DMS53 treated with DMSO at 0.1 percent for 48 hours (cell line): Measurements from ENCODE around the gene CFAP100.

ENCODE experiments used
- DNase-seq: peaks from one replicate; lab custom pipeline; 2025; ENCODE audit not compliant: unreplicated experiment; lab: John Stamatoyannopoulos, UW

CFAP100 gene

GRCh38 chr3:126373682-126374601, 20.8 kb upstream of the CFAP100 start:
- DNase-seq, result no peak

- DNase-seq, result no peak
Observed at GRCh38 chr3:126375835-126376331, 18.8 kb upstream of the CFAP100 start.

GRCh38 chr3:126376444-126376843, 18.3 kb upstream of the CFAP100 start:
- DNase-seq, result no peak

- DNase-seq, result no peak
Observed at GRCh38 chr3:126377211-126377610, 17.5 kb upstream of the CFAP100 start.

GRCh38 chr3:126378341-126378751, 16.4 kb upstream of the CFAP100 start:
- DNase-seq, result no peak

- DNase-seq, result no peak
Observed at GRCh38 chr3:126380011-126380768, 14.5 kb upstream of the CFAP100 start.

- DNase-seq, result no peak
Observed at GRCh38 chr3:126381966-126382365, 12.7 kb upstream of the CFAP100 start.

GRCh38 chr3:126389112-126389793, 5.5 kb upstream of the CFAP100 start:
- peak; percentile 76 for DNase-seq

- DNase-seq, result no peak
Observed at GRCh38 chr3:126389794-126390146, 4.9 kb upstream of the CFAP100 start.

- DNase-seq, result no peak
Observed at GRCh38 chr3:126390201-126390600, 4.5 kb upstream of the CFAP100 start.

GRCh38 chr3:126390751-126391150, 4.0 kb upstream of the CFAP100 start:
- no peak for DNase-seq

- DNase-seq, result no peak
Observed at GRCh38 chr3:126391631-126392030, 3.1 kb upstream of the CFAP100 start.

- DNase-seq, result no peak
Observed at GRCh38 chr3:126392246-126392645, 2.5 kb upstream of the CFAP100 start.

GRCh38 chr3:126393563-126393962, 1.1 kb upstream of the CFAP100 start:
- no peak for DNase-seq

- no peak for DNase-seq
Observed at GRCh38 chr3:126394977-126395321, 240 bp downstream of the CFAP100 start.

GRCh38 chr3:126395846-126396513, 1.3 kb downstream of the CFAP100 start:
- DNase-seq, result no peak

GRCh38 chr3:126396536-126396935, 1.8 kb downstream of the CFAP100 start:
- no peak for DNase-seq

- DNase-seq, result no peak
Observed at GRCh38 chr3:126397610-126398422, 3.1 kb downstream of the CFAP100 start.

GRCh38 chr3:126398423-126399350, 4.0 kb downstream of the CFAP100 start:
- DNase-seq, result no peak
